Neural cell (in vitro differentiated cells): ENCODE results near the gene ATXN10. TPM values are rescaled to one million over a fixed set of nuclear protein-coding genes. Genes with fewer than 3 reads are reported as not detected.

Source experiments
- H2AFZ ChIP-seq: fragments of 200-600, 300-800 bp; sonication (generic), shearing (Covaris generic); 2 replicates; pipeline ENCODE4 v1.6.0; 2014; ENCODE audit warnings: low read depth, mild to moderate bottlenecking, antibody characterized with exemption, low read length, moderate library complexity
- H3F3A ChIP-seq: fragments of 200-600 bp; shearing (Covaris generic); 2 replicates; pipeline ENCODE4 v1.6.1; 2016; ENCODE audit warnings: mild to moderate bottlenecking, moderate library complexity, mixed read lengths, antibody characterized with exemption, low read length; ENCODE audit not compliant: insufficient read depth, poor library complexity, severe bottlenecking
- H3K27ac ChIP-seq: fragments of 200-600, 300-800 bp; sonication (generic), shearing (Covaris generic); 2 replicates; pipeline ENCODE4 v1.5.1; 2014; ENCODE audit warnings: mild to moderate bottlenecking, low read length, moderate library complexity
- H3K27me3 ChIP-seq: fragments of 300-800, 200-600 bp; sonication (generic), shearing (Covaris generic); 2 replicates; pipeline ENCODE4 v1.6.0; 2014; ENCODE audit warnings: mild to moderate bottlenecking, low read depth, low read length, moderate library complexity; ENCODE audit not compliant: insufficient read depth
- H3K36me3 ChIP-seq: fragments of 300-800, 200-600 bp; sonication (generic), shearing (Covaris generic); 2 replicates; pipeline ENCODE4 v1.5.1; 2014; ENCODE audit warnings: mild to moderate bottlenecking, antibody characterized with exemption, low read length, moderate library complexity; ENCODE audit not compliant: insufficient read depth
- H3K4me2 ChIP-seq: fragments of 300-800, 200-600 bp; sonication (generic), shearing (Covaris generic); 2 replicates; pipeline ENCODE4 v1.6.0; 2014; ENCODE audit warnings: mild to moderate bottlenecking, low read length
- H3K4me3 ChIP-seq: fragments of 300-800, 200-600 bp; sonication (generic), shearing (Covaris generic); 2 replicates; pipeline ENCODE4 v1.5.1; 2014; ENCODE audit warnings: mild to moderate bottlenecking, low read length, moderate library complexity
- H3K79me2 ChIP-seq: fragments of 200-600 bp; shearing (Covaris generic); replicated peaks from 2 replicates; pipeline ENCODE4 v1.6.0; 2014; ENCODE audit warnings: mild to moderate bottlenecking, low read length, moderate library complexity; ENCODE audit not compliant: insufficient read depth
- H3K9ac ChIP-seq: fragments of 300-800, 200-600 bp; sonication (generic), shearing (Covaris generic); 2 replicates; pipeline ENCODE4 v1.6.1; 2016; ENCODE audit warnings: mild to moderate bottlenecking, low read length, mixed read lengths
- H3K9me2 ChIP-seq: fragments of 200-600 bp; shearing (Covaris generic); 2 replicates; pipeline ENCODE4 v1.6.1; 2016; ENCODE audit warnings: mild to moderate bottlenecking, low read length, mixed read lengths; ENCODE audit not compliant: insufficient read depth
- H3K9me3 ChIP-seq: fragments of 200-600, 300-800 bp; sonication (generic), shearing (Covaris generic); 2 replicates; pipeline ENCODE4 v1.6.1; 2016; ENCODE audit warnings: mild to moderate bottlenecking, mixed run types, low read length, moderate library complexity, mixed read lengths
- H4K20me1 ChIP-seq: fragments of 200-600 bp; shearing (Covaris generic); 2 replicates; pipeline ENCODE4 v1.6.1; 2016; ENCODE audit warnings: mild to moderate bottlenecking, mixed run types; ENCODE audit not compliant: insufficient read depth
- EP300 ChIP-seq: fragments of 450-650 bp; conservative IDR thresholded peaks from 2 replicates; pipeline ENCODE4 v1.6.1; 2014; ENCODE audit warnings: antibody characterized with exemption, mild to moderate bottlenecking, moderate library complexity; ENCODE audit not compliant: poor library complexity, severe bottlenecking
- EZH2 ChIP-seq: fragments of 200-600, 300-800 bp; shearing (Covaris generic), sonication (generic); IDR thresholded peaks from 2 replicates; pipeline ENCODE4 v1.6.1; 2014; ENCODE audit warnings: antibody characterized with exemption, low read length, borderline replicate concordance, mild to moderate bottlenecking; ENCODE audit not compliant: insufficient read depth, poor library complexity, severe bottlenecking
- MXI1 ChIP-seq: fragments of 450-650 bp; conservative IDR thresholded peaks from 2 replicates; pipeline ENCODE4 v1.6.1; 2014; ENCODE audit warnings: antibody characterized with exemption, mild to moderate bottlenecking; ENCODE audit not compliant: poor library complexity, severe bottlenecking
- POLR2AphosphoS5 ChIP-seq: IDR thresholded peaks from 2 replicates; pipeline ENCODE4 v1.6.1; 2012
- RAD21 ChIP-seq: fragments of 450-650 bp; conservative IDR thresholded peaks from 2 replicates; pipeline ENCODE4 v1.6.1; 2014; ENCODE audit warnings: antibody characterized with exemption, mild to moderate bottlenecking, moderate library complexity
- SMC3 ChIP-seq: fragments of 450-650 bp; conservative IDR thresholded peaks from 2 replicates; pipeline ENCODE4 v1.6.1; 2014; ENCODE audit warnings: antibody characterized with exemption, mild to moderate bottlenecking, moderate library complexity; ENCODE audit not compliant: poor library complexity
- TAF1 ChIP-seq: IDR thresholded peaks from 2 replicates; pipeline ENCODE4 v1.6.1; 2012; ENCODE audit warnings: low read depth
- polyA plus RNA-seq: library from polyadenylated mRNA; depleted of rRNA; stranded (reverse); fragments of >200 nt; gene quantifications from 2 replicates; pipeline ENCODE4 v1.2.3, GENCODE V29; 2014
- TF ChIP-seq, protein P1 (sequence below): fragments of 450-650 bp; IDR thresholded peaks from 2 replicates; pipeline ENCODE4 v1.5.1; 2014; ENCODE audit warnings: antibody characterized with exemption, mild to moderate bottlenecking, moderate library complexity; ENCODE audit not compliant: poor library complexity, severe bottlenecking
- TF ChIP-seq, protein P2 (sequence below): IDR thresholded peaks from 2 replicates; pipeline ENCODE4 v1.6.1; 2012; ENCODE audit warnings: borderline replicate concordance

Gene ATXN10
- polyA plus RNA-seq, 1 donor from 2014 or later: 321 TPM

DNA sequence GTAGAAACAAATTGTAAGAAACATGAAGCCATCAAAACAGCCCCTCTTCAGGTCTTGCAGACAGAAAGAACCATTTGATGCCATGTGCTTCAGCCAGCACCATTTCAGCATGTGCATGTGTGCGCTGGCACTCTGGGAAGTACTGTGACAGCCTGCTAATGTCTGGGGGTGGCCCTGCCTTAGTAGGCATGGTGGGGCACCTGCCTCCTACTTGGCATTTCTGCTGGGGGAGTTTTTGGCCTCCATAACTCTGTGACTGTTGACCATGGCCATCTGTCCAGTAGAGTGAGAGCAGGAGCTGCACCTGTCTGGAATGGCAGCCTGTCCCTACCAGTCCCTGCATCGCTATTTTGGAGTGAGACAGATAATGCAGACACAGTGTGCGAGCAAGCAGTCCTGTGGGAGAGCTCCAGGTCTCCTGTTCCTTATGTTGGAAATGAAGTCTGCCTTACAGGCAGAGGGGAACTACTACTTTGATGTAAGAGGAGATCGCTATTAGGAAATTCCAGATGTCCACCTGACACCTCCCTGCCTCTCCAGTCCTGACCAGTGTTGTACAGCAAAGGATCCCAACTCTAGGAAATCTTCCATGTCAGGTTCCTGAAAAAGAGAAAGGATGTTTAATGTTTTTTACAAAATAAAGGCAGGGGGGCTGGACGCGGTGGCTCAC lies 102.5 kb downstream of the ATXN10 start:
- H2AFZ ChIP-seq: no peak overlapping the region
- H3K9ac ChIP-seq: no peak overlapping the region
- no peak for TF ChIP-seq POLR2AphosphoS5
- TF ChIP-seq, protein P1, sequence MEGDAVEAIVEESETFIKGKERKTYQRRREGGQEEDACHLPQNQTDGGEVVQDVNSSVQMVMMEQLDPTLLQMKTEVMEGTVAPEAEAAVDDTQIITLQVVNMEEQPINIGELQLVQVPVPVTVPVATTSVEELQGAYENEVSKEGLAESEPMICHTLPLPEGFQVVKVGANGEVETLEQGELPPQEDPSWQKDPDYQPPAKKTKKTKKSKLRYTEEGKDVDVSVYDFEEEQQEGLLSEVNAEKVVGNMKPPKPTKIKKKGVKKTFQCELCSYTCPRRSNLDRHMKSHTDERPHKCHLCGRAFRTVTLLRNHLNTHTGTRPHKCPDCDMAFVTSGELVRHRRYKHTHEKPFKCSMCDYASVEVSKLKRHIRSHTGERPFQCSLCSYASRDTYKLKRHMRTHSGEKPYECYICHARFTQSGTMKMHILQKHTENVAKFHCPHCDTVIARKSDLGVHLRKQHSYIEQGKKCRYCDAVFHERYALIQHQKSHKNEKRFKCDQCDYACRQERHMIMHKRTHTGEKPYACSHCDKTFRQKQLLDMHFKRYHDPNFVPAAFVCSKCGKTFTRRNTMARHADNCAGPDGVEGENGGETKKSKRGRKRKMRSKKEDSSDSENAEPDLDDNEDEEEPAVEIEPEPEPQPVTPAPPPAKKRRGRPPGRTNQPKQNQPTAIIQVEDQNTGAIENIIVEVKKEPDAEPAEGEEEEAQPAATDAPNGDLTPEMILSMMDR: no peak
- no peak for TF ChIP-seq MXI1
- TF ChIP-seq EZH2: no peak
- no peak for TF ChIP-seq SMC3
- TF ChIP-seq, protein P2, sequence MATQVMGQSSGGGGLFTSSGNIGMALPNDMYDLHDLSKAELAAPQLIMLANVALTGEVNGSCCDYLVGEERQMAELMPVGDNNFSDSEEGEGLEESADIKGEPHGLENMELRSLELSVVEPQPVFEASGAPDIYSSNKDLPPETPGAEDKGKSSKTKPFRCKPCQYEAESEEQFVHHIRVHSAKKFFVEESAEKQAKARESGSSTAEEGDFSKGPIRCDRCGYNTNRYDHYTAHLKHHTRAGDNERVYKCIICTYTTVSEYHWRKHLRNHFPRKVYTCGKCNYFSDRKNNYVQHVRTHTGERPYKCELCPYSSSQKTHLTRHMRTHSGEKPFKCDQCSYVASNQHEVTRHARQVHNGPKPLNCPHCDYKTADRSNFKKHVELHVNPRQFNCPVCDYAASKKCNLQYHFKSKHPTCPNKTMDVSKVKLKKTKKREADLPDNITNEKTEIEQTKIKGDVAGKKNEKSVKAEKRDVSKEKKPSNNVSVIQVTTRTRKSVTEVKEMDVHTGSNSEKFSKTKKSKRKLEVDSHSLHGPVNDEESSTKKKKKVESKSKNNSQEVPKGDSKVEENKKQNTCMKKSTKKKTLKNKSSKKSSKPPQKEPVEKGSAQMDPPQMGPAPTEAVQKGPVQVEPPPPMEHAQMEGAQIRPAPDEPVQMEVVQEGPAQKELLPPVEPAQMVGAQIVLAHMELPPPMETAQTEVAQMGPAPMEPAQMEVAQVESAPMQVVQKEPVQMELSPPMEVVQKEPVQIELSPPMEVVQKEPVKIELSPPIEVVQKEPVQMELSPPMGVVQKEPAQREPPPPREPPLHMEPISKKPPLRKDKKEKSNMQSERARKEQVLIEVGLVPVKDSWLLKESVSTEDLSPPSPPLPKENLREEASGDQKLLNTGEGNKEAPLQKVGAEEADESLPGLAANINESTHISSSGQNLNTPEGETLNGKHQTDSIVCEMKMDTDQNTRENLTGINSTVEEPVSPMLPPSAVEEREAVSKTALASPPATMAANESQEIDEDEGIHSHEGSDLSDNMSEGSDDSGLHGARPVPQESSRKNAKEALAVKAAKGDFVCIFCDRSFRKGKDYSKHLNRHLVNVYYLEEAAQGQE: no peak
- no peak for TF ChIP-seq TAF1
- TF ChIP-seq RAD21: no peak
- no peak for TF ChIP-seq EP300
- H4K20me1 ChIP-seq: no peaks in the 10 kb centered on the region
- H3F3A ChIP-seq: no peaks in the 10 kb centered on the region
- no peaks in the 10 kb centered on the region for H3K36me3 ChIP-seq
- H3K79me2 ChIP-seq: no peaks in the 10 kb centered on the region
- no peaks in the 10 kb centered on the region for H3K27me3 ChIP-seq
- H3K9me3 ChIP-seq: no peaks in the 10 kb centered on the region
- H3K4me2 ChIP-seq: no peak overlapping the region
- H3K27ac ChIP-seq: no peak overlapping the region
- H3K4me3 ChIP-seq: no peak overlapping the region
- no peaks in the 10 kb centered on the region for H3K9me2 ChIP-seq

DNA sequence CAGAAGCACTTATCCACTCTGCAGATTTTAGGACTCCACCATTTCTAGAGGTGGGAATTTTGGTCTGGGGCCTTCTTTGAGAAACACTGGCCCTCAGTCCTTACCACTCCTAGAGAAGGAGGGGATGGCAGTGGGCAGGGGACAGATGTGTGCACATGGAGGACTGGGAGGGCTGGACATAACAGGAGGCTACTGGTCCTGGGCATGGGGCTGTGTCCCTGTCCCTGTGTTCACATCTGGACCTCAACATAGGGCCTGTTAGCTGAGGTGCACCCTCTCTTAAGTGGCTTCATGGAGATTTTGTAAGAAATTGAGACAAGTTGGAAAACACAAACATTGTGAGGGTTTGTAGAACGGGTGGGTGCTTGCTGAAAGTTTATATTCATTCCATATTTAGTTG lies 103.4 kb downstream of the ATXN10 start:
- no peaks in the 10 kb centered on the region for H3K9me2 ChIP-seq
- no peak overlapping the region for H3K9ac ChIP-seq
- no peaks in the 10 kb centered on the region for H3K36me3 ChIP-seq
- no peaks in the 10 kb centered on the region for H3K9me3 ChIP-seq
- no peak overlapping the region for H3K4me3 ChIP-seq
- TF ChIP-seq SMC3 (no peak), POLR2AphosphoS5 (no peak), RAD21 (no peak), MXI1 (no peak), TAF1 (no peak), EP300 (no peak), EZH2 (no peak)
- TF ChIP-seq, protein P2: no peak
- TF ChIP-seq, protein P1: no peak
- H3K4me2 ChIP-seq: no peak overlapping the region
- no peaks in the 10 kb centered on the region for H3F3A ChIP-seq
- no peak overlapping the region for H3K27ac ChIP-seq
- H4K20me1 ChIP-seq: no peaks in the 10 kb centered on the region
- no peak overlapping the region for H2AFZ ChIP-seq
- no peaks in the 10 kb centered on the region for H3K27me3 ChIP-seq
- no peaks in the 10 kb centered on the region for H3K79me2 ChIP-seq
